Urinary bladder (tissue), 4 donors: ENCODE data around the gene ZFR. TPM values are rescaled to one million over a fixed set of nuclear protein-coding genes. Genes with fewer than 3 reads are reported as not detected.

Experiments
- DNase-seq: peaks from one replicate; pipeline ENCODE4 v3.0.0-alpha.2; 2015; ENCODE audit errors: extremely low spot score
- H3K27ac ChIP-seq: one replicate; pipeline ENCODE4 v1.5.1; 2013; ENCODE audit warnings: low read depth, mild to moderate bottlenecking, moderate library complexity
- H3K36me3 ChIP-seq: one replicate; pipeline ENCODE4 v1.6.1; 2013; ENCODE audit warnings: mild to moderate bottlenecking, moderate library complexity; ENCODE audit not compliant: insufficient read depth
- H3K4me1 ChIP-seq: one replicate; pipeline ENCODE4 v1.6.1; 2013; ENCODE audit warnings: mild to moderate bottlenecking, moderate library complexity; ENCODE audit not compliant: insufficient read depth
- H3K4me3 ChIP-seq: one replicate; pipeline ENCODE4 v1.5.1; 2013; ENCODE audit warnings: low read depth, low read length
- WGBS: extraction: QIAGEN DNeasy Blood & Tissue Kit; methylation state at CpG from one replicate; pipeline ENCODE4 v1.1.7; 2013; 5-methylcytosine and 5-hydroxymethylcytosine counted together
- polyA plus RNA-seq: library from polyadenylated mRNA; stranded (reverse); fragments of 200-250 nt; gene quantifications from one replicate; pipeline ENCODE4 v1.2.3, GENCODE V29; 2013
- small RNA-seq: library from RNA; depleted of rRNA; stranded (forward); fragments of <200 nt; gene quantifications from one replicate; pipeline ENCODE3, GENCODE V24; 2014
- total RNA-seq: library from RNA; depleted of rRNA; stranded (reverse); fragments of >200 nt; gene quantifications from one replicate; pipeline ENCODE4 v1.2.3, GENCODE V29; 2014
- donor health status: healthy with polysubstance abuse.
- donor health status: healthy.

Gene ZFR
- total and polyA plus RNA-seq, 2 donors: 57.2 to 117 TPM

- Histone ChIP-seq H3K36me3 (no peaks in the 10 kb centered on the region), H3K27ac (peak within 1 kb of the TSS; percentile 96), H3K4me3 (peak within 1 kb of the TSS; percentile 97), H3K4me1 (peaks cover 3% of the 10 kb centered on the region)
- WGBS: under 1% methylated on average over 83 of the region's 83 CpGs
- peak; percentile 99 for DNase-seq
Observed at GRCh38 chr5:32312595-32313332, 131.8 kb downstream of the ZFR start, which contains the start of gene MTMR12. Gene MTMR12 (minus strand): TSS chr5:32312939. CDS start chr5:32312838, 101 bp downstream.

GRCh38 chr5:32312197-32312594, 132.3 kb downstream of the ZFR start:
- no peak for DNase-seq
- Histone ChIP-seq H3K36me3 (no peaks in the 10 kb centered on the region), H3K27ac (peak overlapping the region; percentile 96), H3K4me3 (peak overlapping the region; percentile 97), H3K4me1 (peaks cover 3% of the 10 kb centered on the region)
- WGBS: under 1% methylated on average over 34 of the region's 34 CpGs

- DNase-seq: no peak
- H3K4me1 ChIP-seq: peaks cover 3% of the 10 kb centered on the region
- H3K4me3 ChIP-seq: peak overlapping the region; percentile 97
- H3K36me3 ChIP-seq: no peaks in the 10 kb centered on the region
- peak overlapping the region; percentile 96 for H3K27ac ChIP-seq
- 28% methylated on average over 16 of the region's 16 CpGs for WGBS
Observed at GRCh38 chr5:32311404-32312196, 132.9 kb downstream of the ZFR start.

- WGBS: 75% methylated on average over 6 of the region's 6 CpGs
- H3K4me3 ChIP-seq: no peak overlapping the region
- DNase-seq: no peak
- H3K27ac ChIP-seq: no peak overlapping the region
- peaks cover 3% of the 10 kb centered on the region for H3K4me1 ChIP-seq
- no peaks in the 10 kb centered on the region for H3K36me3 ChIP-seq
Observed at GRCh38 chr5:32309761-32310160, 134.8 kb downstream of the ZFR start.

GRCh38 chr5:32308946-32309345, 135.6 kb downstream of the ZFR start:
- H3K4me3 ChIP-seq: no peak overlapping the region
- no peak for DNase-seq
- H3K27ac ChIP-seq: no peak overlapping the region
- H3K4me1 ChIP-seq: peaks cover 3% of the 10 kb centered on the region
- 57% methylated on average over 3 of the region's 3 CpGs for WGBS
- no peaks in the 10 kb centered on the region for H3K36me3 ChIP-seq

GRCh38 chr5:32307769-32308194, 136.8 kb downstream of the ZFR start:
- peaks cover 3% of the 10 kb centered on the region for H3K4me1 ChIP-seq
- no peak overlapping the region for H3K4me3 ChIP-seq
- 96% methylated on average over 4 of the region's 4 CpGs for WGBS
- no peak for DNase-seq
- H3K27ac ChIP-seq: no peak overlapping the region
- no peaks in the 10 kb centered on the region for H3K36me3 ChIP-seq

- no peak for DNase-seq
- WGBS: 74% methylated on average over 5 of the region's 5 CpGs
- H3K27ac ChIP-seq: no peak overlapping the region
- H3K36me3 ChIP-seq: no peaks in the 10 kb centered on the region
- peaks cover 1% of the 10 kb centered on the region for H3K4me1 ChIP-seq
- no peak overlapping the region for H3K4me3 ChIP-seq
Observed at GRCh38 chr5:32304622-32305021, 139.9 kb downstream of the ZFR start.

Small RNA genes within 50 kb of the gene (small RNA-seq; reads per million reads assigned to genes)
- not detected for gene MIR579
- not detected for gene RNU6-378P

Other genes with a start within 250 kb of the ZFR start
- 32.6 TPM for gene MTMR12, start 131.8 kb downstream of the ZFR start, total RNA-seq
- 24.8 TPM for gene MTMR12, start 131.8 kb downstream of the ZFR start, polyA plus RNA-seq
- gene SUB1, start 140.8 kb upstream of the ZFR start, total RNA-seq: 186 TPM
- 99.9 TPM for gene SUB1, start 140.8 kb upstream of the ZFR start, polyA plus RNA-seq